ENCODE results near the gene KRTAP4-7. TPM values are rescaled to one million over a fixed set of nuclear protein-coding genes. Genes with fewer than 3 reads are reported as not detected.
"Not testable (repeated sequence)": the region's sequence is repeated elsewhere in the genome, so short reads cannot be mapped to it uniquely, and the experiment has no call there.

The KRTAP4-7 gene
- total RNA-seq, 1 experiment from 2014 or later: not detected

DNA sequence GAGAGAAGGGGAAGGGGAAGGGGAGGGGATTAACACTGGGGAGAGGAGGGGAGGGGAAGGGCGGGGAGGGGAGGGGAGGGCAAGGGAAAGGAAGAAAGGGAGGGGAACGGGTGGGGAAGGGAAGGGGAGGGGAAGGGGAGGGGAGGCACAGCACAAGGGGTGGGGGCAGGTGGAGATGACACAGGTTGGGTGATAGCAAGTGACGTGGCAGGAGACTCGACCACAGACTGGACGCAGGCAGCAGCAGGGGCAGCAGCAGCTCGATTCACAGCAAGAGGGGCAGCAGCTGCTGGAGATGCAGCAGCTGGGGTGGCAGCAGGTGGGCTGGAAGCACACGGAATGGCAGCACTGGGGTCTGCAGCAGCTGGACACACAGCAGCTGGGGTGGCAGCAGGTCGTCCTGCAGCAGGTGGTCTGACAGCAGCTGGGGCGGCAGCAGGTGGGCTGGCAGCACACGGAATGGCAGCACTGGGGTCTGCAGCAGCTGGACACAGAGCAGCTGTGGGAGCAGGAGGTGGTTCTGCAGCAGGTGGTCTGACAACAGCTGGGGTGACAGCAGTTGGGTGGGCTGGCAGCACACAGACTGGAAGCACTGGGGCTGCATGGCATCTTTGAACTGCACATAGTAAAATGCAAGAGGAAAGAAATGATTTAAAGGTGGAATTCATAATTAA lies 17.8 kb downstream of the KRTAP4-7 start, which contains the start of gene KRTAP4-16:
Gene KRTAP4-16 (minus strand): TSS at position 624 of the 674 bp plus-strand sequence. CDS start 0 bp downstream, at position 624.
- in situ Hi-C loops (cut with HindIII; ENCODE audit: low pct_unique_long_range_greater_than_20kb, low sequenced_read_pairs): no loop called here
- DNase-seq (ENCODE audit: low read depth, low spot score): no peak

GRCh38 chr17:41103896-41104295 lies 19.9 kb downstream of the KRTAP4-7 start:
- in situ Hi-C loops (cut with HindIII; ENCODE audit: low pct_unique_long_range_greater_than_20kb, low sequenced_read_pairs): no loop called here
- no peak for DNase-seq (ENCODE audit: low read depth, low spot score)

DNA sequence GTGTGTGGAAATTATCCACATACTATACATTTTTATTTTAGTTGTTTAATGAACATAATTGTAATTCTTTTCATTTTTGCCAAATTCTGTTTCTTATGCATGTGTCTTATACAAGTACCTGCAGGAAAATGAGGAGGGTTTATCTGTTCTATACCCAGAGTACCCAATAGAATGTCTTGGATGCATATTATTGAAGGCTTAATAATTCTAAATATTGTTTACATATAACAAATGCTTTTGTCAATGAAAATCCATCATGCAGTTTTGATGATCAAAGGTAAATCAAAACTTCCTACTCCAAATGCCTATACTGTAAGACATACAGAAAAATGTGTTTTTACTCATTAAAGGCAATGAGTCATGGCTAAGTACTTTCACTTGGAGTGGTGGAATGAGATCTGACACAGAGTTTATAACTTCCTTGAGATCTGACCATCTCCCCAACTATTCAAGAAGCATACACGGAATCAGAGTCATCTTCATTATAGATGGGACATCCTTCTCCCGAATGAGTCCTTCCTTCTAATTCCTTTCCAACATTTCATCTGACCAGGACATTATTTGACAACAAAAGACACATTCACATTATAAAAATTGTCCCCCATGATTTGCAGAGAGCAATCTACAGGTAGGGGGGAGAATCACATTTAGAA lies 20.6 kb downstream of the KRTAP4-7 start:
- in situ Hi-C loops (cut with HindIII; ENCODE audit: low pct_unique_long_range_greater_than_20kb, low sequenced_read_pairs): not testable (repeated sequence)

DNA sequence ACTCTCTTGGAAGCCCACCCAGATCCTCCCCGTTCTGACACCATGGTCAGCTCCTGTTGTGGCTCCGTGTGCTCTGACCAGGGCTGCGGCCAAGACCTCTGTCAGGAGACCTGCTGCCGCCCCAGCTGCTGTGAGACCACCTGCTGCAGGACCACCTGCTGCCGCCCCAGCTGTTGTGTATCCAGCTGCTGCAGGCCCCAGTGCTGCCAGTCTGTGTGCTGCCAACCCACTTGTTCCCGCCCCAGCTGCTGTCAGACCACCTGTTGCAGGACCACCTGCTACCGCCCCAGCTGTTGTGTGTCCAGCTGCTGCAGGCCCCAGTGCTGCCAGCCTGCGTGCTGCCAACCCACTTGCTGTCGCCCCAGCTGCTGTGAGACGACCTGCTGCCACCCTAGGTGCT lies 21.4 kb downstream of the KRTAP4-7 start, which contains the start of gene KRTAP4-9:
Gene KRTAP4-9 (plus strand): TSS at position 43 of the 400 bp plus-strand sequence. CDS start 0 bp downstream, at position 43.
- in situ Hi-C loops (cut with HindIII; ENCODE audit: low pct_unique_long_range_greater_than_20kb, low sequenced_read_pairs); DNase-seq (ENCODE audit: low read depth, low spot score): not testable (repeated sequence)

More for the DNA sequence above, 20.6 kb downstream of the KRTAP4-7 start:
- DNase-seq (ENCODE audit: low read depth, low spot score): not testable (repeated sequence)

- no peak for DNase-seq (ENCODE audit: low read depth, low spot score)
- in situ Hi-C loops (cut with HindIII; ENCODE audit: low pct_unique_long_range_greater_than_20kb, low sequenced_read_pairs): no loop called here
Observed at GRCh38 chr17:41107941-41108450, 24.0 kb downstream of the KRTAP4-7 start.

GRCh38 chr17:41108728-41109386 lies 24.9 kb downstream of the KRTAP4-7 start:
- DNase-seq (ENCODE audit: low read depth, low spot score); in situ Hi-C loops (cut with HindIII; ENCODE audit: low pct_unique_long_range_greater_than_20kb, low sequenced_read_pairs): not testable (repeated sequence)

GRCh38 chr17:41111151-41111885 lies 27.4 kb downstream of the KRTAP4-7 start:
- in situ Hi-C loops (cut with HindIII; ENCODE audit: low pct_unique_long_range_greater_than_20kb, low sequenced_read_pairs): no loop called here

DNA sequence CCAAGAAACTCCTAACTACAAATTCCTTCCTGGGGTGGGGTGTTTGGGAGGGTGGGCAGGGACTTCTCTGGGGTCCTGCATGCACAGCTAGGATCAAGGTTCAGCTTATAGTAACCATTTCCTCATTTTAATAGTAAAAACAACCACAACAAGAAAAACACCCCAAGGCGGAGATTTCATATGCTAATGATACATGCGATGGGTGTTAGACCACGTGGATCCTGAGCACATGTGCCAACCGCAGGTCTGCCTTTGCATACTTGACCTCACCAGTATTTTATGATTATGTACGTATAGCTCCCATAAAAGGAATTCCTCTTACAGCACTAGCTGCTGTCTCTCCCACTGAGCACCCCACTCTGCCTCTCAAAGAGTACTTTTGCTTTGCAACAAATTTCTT lies 32.3 kb downstream of the KRTAP4-7 start:
- in situ Hi-C loops (cut with HindIII; ENCODE audit: low pct_unique_long_range_greater_than_20kb, low sequenced_read_pairs): no loop called here
- DNase-seq (ENCODE audit: low read depth, low spot score): peak; percentile 5

More at GRCh38 chr17:41111151-41111885, 27.4 kb downstream of the KRTAP4-7 start:
- DNase-seq (ENCODE audit: low read depth, low spot score): no peak

GRCh38 chr17:41117846-41118386 lies 34.0 kb downstream of the KRTAP4-7 start, which contains the start of gene KRTAP4-11:
Gene KRTAP4-11 (minus strand): TSS chr17:41118373. CDS start chr17:41118315, 58 bp downstream.
- in situ Hi-C loops (cut with HindIII; ENCODE audit: low pct_unique_long_range_greater_than_20kb, low sequenced_read_pairs); DNase-seq (ENCODE audit: low read depth, low spot score): not testable (repeated sequence)

DNA sequence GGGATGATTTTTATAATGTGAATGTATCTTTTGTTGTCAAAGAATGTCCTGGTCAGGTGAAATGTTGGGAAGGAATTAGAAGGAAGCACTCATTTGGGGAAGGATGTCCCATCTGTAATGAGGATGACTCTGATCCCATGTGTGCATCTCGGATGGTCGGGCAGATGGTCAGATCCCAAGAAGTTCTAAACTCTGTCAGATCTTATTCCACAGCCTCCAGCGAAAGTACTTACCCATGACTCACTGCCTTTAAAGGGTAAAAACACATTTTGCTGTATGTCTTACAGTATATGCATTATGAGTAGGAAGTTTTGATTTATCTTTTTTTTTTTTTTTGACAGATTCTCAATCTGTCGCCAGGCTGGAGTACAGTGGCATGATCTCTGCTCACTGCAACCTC lies 34.8 kb downstream of the KRTAP4-7 start:
- in situ Hi-C loops (cut with HindIII; ENCODE audit: low pct_unique_long_range_greater_than_20kb, low sequenced_read_pairs): no loop called here
- DNase-seq (ENCODE audit: low read depth, low spot score): peak; percentile 11

DNA sequence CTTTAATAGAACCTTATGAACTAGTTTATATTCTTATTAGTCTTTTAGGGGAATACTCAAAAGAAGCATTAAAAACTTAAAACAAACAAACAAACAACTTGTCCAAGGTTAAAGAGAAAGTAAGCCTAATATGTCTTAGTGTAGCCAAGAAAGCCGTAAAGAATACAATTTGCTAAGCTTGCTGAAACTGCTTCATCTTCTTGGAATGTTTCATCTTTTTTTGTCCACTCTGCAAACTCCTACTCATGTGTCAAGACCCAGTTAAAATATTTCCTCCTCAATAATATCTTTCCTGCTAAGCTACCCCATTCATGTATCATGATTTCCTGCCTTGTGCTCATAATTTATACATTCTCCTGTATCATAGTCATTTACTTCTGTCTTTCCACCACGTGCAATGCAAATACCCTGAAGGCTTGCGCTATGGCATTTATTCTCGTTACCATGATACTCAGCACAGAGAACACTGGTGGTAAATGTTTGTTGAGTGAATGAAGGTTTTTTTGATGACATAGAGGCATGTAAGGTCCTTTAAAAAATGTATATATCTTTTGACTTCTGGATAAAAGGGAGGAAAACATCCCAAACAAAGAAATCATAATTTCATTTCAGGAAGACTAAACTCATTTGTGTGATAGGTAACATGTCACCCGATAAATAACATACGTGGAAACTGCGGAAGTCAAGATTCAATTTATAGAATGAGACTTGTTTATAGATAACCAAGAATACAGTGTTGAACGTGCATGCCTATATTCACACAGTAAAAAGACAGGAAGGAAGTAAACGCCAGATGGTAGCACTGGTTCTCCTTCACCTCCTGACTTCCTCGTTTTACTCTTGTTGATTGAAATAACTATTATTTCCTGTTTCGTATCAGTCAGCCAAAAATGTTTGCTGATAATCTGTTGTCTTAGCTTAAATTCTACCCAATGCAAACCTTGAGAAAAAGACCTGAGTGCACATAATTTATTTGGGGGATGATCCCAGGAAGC lies 36.0 kb downstream of the KRTAP4-7 start:
- in situ Hi-C loops (cut with HindIII; ENCODE audit: low pct_unique_long_range_greater_than_20kb, low sequenced_read_pairs): not testable (repeated sequence)
- DNase-seq (ENCODE audit: low read depth, low spot score): peak; percentile 5

GRCh38 chr17:41121742-41122141 lies 37.8 kb downstream of the KRTAP4-7 start:
- in situ Hi-C loops (cut with HindIII; ENCODE audit: low pct_unique_long_range_greater_than_20kb, low sequenced_read_pairs): no loop called here
- no peak for DNase-seq (ENCODE audit: low read depth, low spot score)

GRCh38 chr17:41123292-41123990 lies 39.5 kb downstream of the KRTAP4-7 start:
- in situ Hi-C loops (cut with HindIII; ENCODE audit: low pct_unique_long_range_greater_than_20kb, low sequenced_read_pairs); DNase-seq (ENCODE audit: low read depth, low spot score): not testable (repeated sequence)

DNA sequence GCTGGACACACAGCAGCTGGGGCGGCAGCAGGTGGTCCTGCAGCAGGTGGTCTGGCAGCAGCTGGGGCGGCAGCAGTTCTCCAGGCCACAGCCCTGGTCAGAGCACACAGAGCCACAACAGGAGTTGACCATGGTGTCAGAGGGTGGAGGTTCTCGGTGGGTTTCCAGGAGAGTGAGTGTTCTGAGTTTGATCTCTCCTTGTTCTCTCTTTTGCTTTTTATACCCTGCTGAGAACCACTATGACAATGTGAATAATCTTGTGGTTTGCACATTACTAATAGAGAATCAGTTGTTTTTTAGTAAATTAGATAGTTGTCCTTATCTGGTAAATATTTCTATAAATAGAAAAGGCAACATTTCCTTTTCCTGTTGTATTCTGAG lies 40.0 kb downstream of the KRTAP4-7 start, which contains the start of gene KRTAP4-12:
Gene KRTAP4-12 (minus strand): TSS at position 192 of the 381 bp plus-strand sequence. CDS start 60 bp downstream, at position 132.
- DNase-seq (ENCODE audit: low read depth, low spot score); in situ Hi-C loops (cut with HindIII; ENCODE audit: low pct_unique_long_range_greater_than_20kb, low sequenced_read_pairs): not testable (repeated sequence)

GRCh38 chr17:41125064-41125463 lies 41.1 kb downstream of the KRTAP4-7 start:
- in situ Hi-C loops (cut with HindIII; ENCODE audit: low pct_unique_long_range_greater_than_20kb, low sequenced_read_pairs): no loop called here
- no peak for DNase-seq (ENCODE audit: low read depth, low spot score)
